NT2/D1 (cell line): ENCODE results near the gene AGBL1.

Experiments
- DNase-seq: peaks from one replicate; pipeline ENCODE4 v3.0.0-alpha.2; 2011; ENCODE audit warnings: low read depth, low spot score
- H3K27me3 ChIP-seq: 2 replicates; pipeline ENCODE4 v1.6.0; 2011; ENCODE audit warnings: mild to moderate bottlenecking; ENCODE audit not compliant: insufficient read length, insufficient read depth
- H3K36me3 ChIP-seq: 2 replicates; pipeline ENCODE4 v1.6.1; 2011; ENCODE audit warnings: mild to moderate bottlenecking, low read length, mixed read lengths; ENCODE audit not compliant: insufficient read depth, insufficient read length
- H3K4me1 ChIP-seq: 2 replicates; pipeline ENCODE4 v1.5.1; 2011; ENCODE audit not compliant: insufficient read depth, insufficient read length
- H3K4me3 ChIP-seq: 2 replicates; pipeline ENCODE4 v1.5.1; 2011; ENCODE audit warnings: low read depth; ENCODE audit not compliant: insufficient read length
- H3K9ac ChIP-seq: 2 replicates; pipeline ENCODE4 v1.6.0; 2011; ENCODE audit warnings: low read depth; ENCODE audit not compliant: insufficient read length
- H3K9me3 ChIP-seq: 2 replicates; pipeline ENCODE4 v1.5.1; 2011; ENCODE audit warnings: mild to moderate bottlenecking, low read length; ENCODE audit not compliant: insufficient read depth
- SUZ12 ChIP-seq: IDR thresholded peaks from 2 replicates; pipeline ENCODE4 v1.6.1; 2011; ENCODE audit not compliant: insufficient read length, insufficient read depth; ENCODE audit errors: extremely low read depth
- YY1 ChIP-seq: IDR thresholded peaks from 2 replicates; pipeline ENCODE4 v1.6.1; 2011; ENCODE audit not compliant: insufficient read length, insufficient read depth
- ZNF274 ChIP-seq: IDR thresholded peaks from 2 replicates; pipeline ENCODE4 v1.6.1; 2011; ENCODE audit warnings: mild to moderate bottlenecking, low read depth, low read length

AGBL1 gene

GRCh38 chr15:86634992-86635638, 555.4 kb downstream of the AGBL1 start:
- Histone ChIP-seq H3K36me3 (no peaks in the 10 kb centered on the region), H3K9me3 (no peaks in the 10 kb centered on the region), H3K9ac (no peak overlapping the region), H3K27me3 (no peaks in the 10 kb centered on the region), H3K4me1 (no peaks in the 10 kb centered on the region), H3K4me3 (no peak overlapping the region)
- TF ChIP-seq ZNF274: no peak
- no peak for TF ChIP-seq YY1
- no peak for TF ChIP-seq SUZ12
- no peak for DNase-seq

- Histone ChIP-seq H3K36me3 (no peaks in the 10 kb centered on the region), H3K27me3 (no peaks in the 10 kb centered on the region), H3K9me3 (no peaks in the 10 kb centered on the region), H3K4me3 (no peak overlapping the region), H3K4me1 (no peaks in the 10 kb centered on the region), H3K9ac (no peak overlapping the region)
- no peak for DNase-seq
- TF ChIP-seq SUZ12: no peak
- no peak for TF ChIP-seq YY1
- TF ChIP-seq ZNF274: no peak
These were observed 564.7 kb downstream of the AGBL1 start for GRCh38 chr15:86644339-86644738.

DNA sequence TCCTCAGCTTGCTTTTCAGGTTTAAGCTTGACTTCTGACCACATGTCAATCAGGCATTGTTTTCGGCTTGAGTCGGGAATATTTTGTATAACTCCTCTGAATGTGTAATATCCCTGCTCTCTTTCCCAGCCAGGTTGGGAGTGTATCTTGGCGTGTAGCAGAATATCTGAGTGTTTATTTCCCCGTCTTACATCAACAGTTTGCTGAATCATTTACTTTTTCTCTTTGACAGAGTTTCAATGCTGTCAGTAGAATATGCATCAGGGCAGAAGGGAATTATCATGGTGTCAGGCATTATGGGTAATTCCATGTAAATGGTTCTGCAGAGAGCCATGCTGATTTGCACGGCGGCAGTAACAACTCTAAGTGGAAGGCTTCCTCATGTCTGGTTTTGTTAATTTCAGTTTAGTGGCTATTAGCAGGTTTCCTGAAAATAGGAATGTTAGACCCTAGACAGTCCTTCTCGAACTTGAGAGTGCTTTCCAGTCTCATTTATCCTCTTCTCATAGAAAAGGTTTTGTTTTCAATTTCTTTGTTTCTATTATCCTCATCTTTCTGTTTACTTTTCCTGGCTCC, 566.3 kb downstream of the AGBL1 start:
- Histone ChIP-seq H3K36me3 (no peaks in the 10 kb centered on the region), H3K4me3 (no peak overlapping the region)
- TF ChIP-seq SUZ12 (no peak), ZNF274 (no peak), YY1 (no peak)

GRCh38 chr15:86647810-86648440, 568.3 kb downstream of the AGBL1 start:
- Histone ChIP-seq H3K9me3 (no peaks in the 10 kb centered on the region), H3K36me3 (no peaks in the 10 kb centered on the region), H3K27me3 (no peaks in the 10 kb centered on the region), H3K9ac (no peak overlapping the region), H3K4me3 (no peak overlapping the region), H3K4me1 (no peaks in the 10 kb centered on the region)
- TF ChIP-seq YY1 (no peak), ZNF274 (no peak), SUZ12 (no peak)
- DNase-seq: no peak

More for the DNA sequence above, 566.3 kb downstream of the AGBL1 start:
- no peaks in the 10 kb centered on the region for H3K9me3 ChIP-seq
- DNase-seq: no peak
- no peak overlapping the region for H3K9ac ChIP-seq
- H3K27me3 ChIP-seq: no peaks in the 10 kb centered on the region
- H3K4me1 ChIP-seq: no peaks in the 10 kb centered on the region

GRCh38 chr15:86649277-86649676, 569.6 kb downstream of the AGBL1 start:
- no peak for TF ChIP-seq YY1
- TF ChIP-seq ZNF274: no peak
- TF ChIP-seq SUZ12: no peak
- H3K4me1 ChIP-seq: no peaks in the 10 kb centered on the region
- DNase-seq: no peak
- H3K4me3 ChIP-seq: no peak overlapping the region
- H3K36me3 ChIP-seq: no peaks in the 10 kb centered on the region
- no peaks in the 10 kb centered on the region for H3K9me3 ChIP-seq
- H3K9ac ChIP-seq: no peak overlapping the region
- no peaks in the 10 kb centered on the region for H3K27me3 ChIP-seq

- no peaks in the 10 kb centered on the region for H3K27me3 ChIP-seq
- no peak for DNase-seq
- H3K9me3 ChIP-seq: no peaks in the 10 kb centered on the region
- H3K9ac ChIP-seq: no peak overlapping the region
- H3K4me1 ChIP-seq: no peaks in the 10 kb centered on the region
- no peaks in the 10 kb centered on the region for H3K36me3 ChIP-seq
- TF ChIP-seq ZNF274 (no peak), YY1 (no peak), SUZ12 (no peak)
- H3K4me3 ChIP-seq: no peak overlapping the region
These were observed 570.4 kb downstream of the AGBL1 start for GRCh38 chr15:86650094-86650493.

- Histone ChIP-seq H3K4me3 (no peak overlapping the region), H3K36me3 (no peaks in the 10 kb centered on the region), H3K4me1 (no peaks in the 10 kb centered on the region), H3K9me3 (no peaks in the 10 kb centered on the region), H3K27me3 (no peaks in the 10 kb centered on the region), H3K9ac (no peak overlapping the region)
- TF ChIP-seq ZNF274 (no peak), YY1 (no peak), SUZ12 (no peak)
- DNase-seq: no peak
These were observed 573.9 kb downstream of the AGBL1 start for GRCh38 chr15:86653344-86654197.
